ENCODE measurements around the gene LTBR.

LTBR gene

GRCh38 chr12:6355491-6356373 lies 28.2 kb upstream of the LTBR start:
- no peak for TF ChIP-seq CTCF (IDR thresholded peaks at IDR 0.05; ENCODE audit: insufficient read depth, low read depth, low read length, missing control alignments)
- H3K4me3 ChIP-seq (ENCODE audit: low read depth, low read length), result no peak overlapping the region
- no peak for DNase-seq (ENCODE audit: low read depth)

- TF ChIP-seq CTCF (IDR thresholded peaks at IDR 0.05; ENCODE audit: insufficient read depth, low read depth, low read length, missing control alignments), result no peak
- no peak for DNase-seq (ENCODE audit: low read depth)
- H3K4me3 ChIP-seq (ENCODE audit: low read depth, low read length), result no peak overlapping the region
Measured at GRCh38 chr12:6356374-6356820, 27.6 kb upstream of the LTBR start.

GRCh38 chr12:6358881-6359280 lies 25.1 kb upstream of the LTBR start:
- no peak for TF ChIP-seq CTCF (IDR thresholded peaks at IDR 0.05; ENCODE audit: insufficient read depth, low read depth, low read length, missing control alignments)
- DNase-seq (ENCODE audit: low read depth), result no peak

GRCh38 chr12:6360080-6360571 lies 23.8 kb upstream of the LTBR start:
- H3K4me3 ChIP-seq (ENCODE audit: low read depth, low read length), result no peak overlapping the region
- no peak for DNase-seq (ENCODE audit: low read depth)
- TF ChIP-seq CTCF (IDR thresholded peaks at IDR 0.05; ENCODE audit: insufficient read depth, low read depth, low read length, missing control alignments), result no peak

More at GRCh38 chr12:6358881-6359280, 25.1 kb upstream of the LTBR start:
- H3K4me3 ChIP-seq (ENCODE audit: low read depth, low read length), result no peak overlapping the region

GRCh38 chr12:6360578-6361490 lies 23.1 kb upstream of the LTBR start:
- no peak for DNase-seq (ENCODE audit: low read depth)
- H3K4me3 ChIP-seq (ENCODE audit: low read depth, low read length), result no peak overlapping the region
- no peak for TF ChIP-seq CTCF (IDR thresholded peaks at IDR 0.05; ENCODE audit: insufficient read depth, low read depth, low read length, missing control alignments)

GRCh38 chr12:6361834-6362233 lies 22.1 kb upstream of the LTBR start:
- H3K4me3 ChIP-seq (ENCODE audit: low read depth, low read length), result no peak overlapping the region
- no peak for TF ChIP-seq CTCF (IDR thresholded peaks at IDR 0.05; ENCODE audit: insufficient read depth, low read depth, low read length, missing control alignments)
- no peak for DNase-seq (ENCODE audit: low read depth)
